IMR-90 (cell line): ENCODE measurements around the gene TMEM245. TPM values are rescaled to one million over a fixed set of nuclear protein-coding genes. Genes with fewer than 3 reads are reported as not detected.

Source experiments
- ATAC-seq: fragments of 200-7000 bp; cut with Tn5 transposase; 2 replicates; pipeline ENCODE4 v1.9.1; 2020; ENCODE audit warnings: low read depth, mild to moderate bottlenecking, moderate library complexity
- BruUV-seq: library from RNA; stranded (reverse); fragments of 400-500 nt; replicated peaks from 2 replicates; lab custom pipeline; 2021; lab: Mats Ljungman, UMichigan
- CTCF ChIA-PET: fragments of 300-600 bp; formaldehyde crosslinking; extraction: SDS; loops from one replicate; lab custom pipeline; 2021; ENCODE audit warnings: antibody characterized with exemption; lab: Yijun Ruan, JAX
- POLR2A ChIA-PET: fragments of 300-600 bp; sonication (Branson Sonifier 250); formaldehyde crosslinking; loops from one replicate; lab custom pipeline; 2022; ENCODE audit warnings: antibody characterized with exemption; ENCODE audit not compliant: unreplicated experiment; lab: Charles Lee
- DNase-seq: peaks from one replicate; pipeline ENCODE4 v3.0.0; 2013
- H2AFZ ChIP-seq: replicated peaks from 2 replicates; pipeline ENCODE3; 2013; ENCODE audit warnings: low read length, mild to moderate bottlenecking; ENCODE audit not compliant: poor library complexity
- H2AK5ac ChIP-seq: 2 replicates; pipeline ENCODE4 v1.6.1; 2013; ENCODE audit warnings: low read depth, low read length, inconsistent platforms
- H2AK9ac ChIP-seq: replicated peaks from 2 replicates; pipeline ENCODE3; 2013; ENCODE audit warnings: mild to moderate bottlenecking, low read depth, low read length, moderate library complexity; ENCODE audit not compliant: poor library complexity
- H2BK120ac ChIP-seq: 2 replicates; pipeline ENCODE4 v1.6.1; 2013; ENCODE audit warnings: low read depth, low read length, inconsistent platforms
- H2BK15ac ChIP-seq: 3 replicates; pipeline ENCODE4 v1.6.1; 2013; ENCODE audit warnings: low read depth, low read length, inconsistent platforms
- H2BK20ac ChIP-seq: 2 replicates; pipeline ENCODE4 v1.6.1; 2013; ENCODE audit warnings: low read depth, mild to moderate bottlenecking, inconsistent platforms, low read length, moderate library complexity
- H2BK5ac ChIP-seq: 2 replicates; pipeline ENCODE4 v1.6.1; 2013; ENCODE audit warnings: mild to moderate bottlenecking, low read depth, low read length, inconsistent platforms; ENCODE audit not compliant: poor library complexity, severe bottlenecking
- H3K14ac ChIP-seq: replicated peaks from 2 replicates; pipeline ENCODE4 v1.6.1; 2013; ENCODE audit warnings: low read depth, low read length, inconsistent platforms
- H3K18ac ChIP-seq: 2 replicates; pipeline ENCODE4 v1.6.1; 2013; ENCODE audit warnings: low read depth, low read length, control low read depth
- H3K23ac ChIP-seq: 2 replicates; pipeline ENCODE4 v1.6.1; 2013; ENCODE audit warnings: low read depth, low read length, inconsistent platforms
- H3K27ac ChIP-seq: 2 replicates; pipeline ENCODE4 v1.5.1; 2013; ENCODE audit warnings: mild to moderate bottlenecking, control low read depth, low read length; ENCODE audit not compliant: insufficient read depth
- H3K27me3 ChIP-seq: 2 replicates; pipeline ENCODE4 v1.6.1; 2013; ENCODE audit warnings: low read length; ENCODE audit not compliant: control insufficient read depth, insufficient read depth
- H3K36me3 ChIP-seq: 2 replicates; pipeline ENCODE4 v1.6.1; 2013; ENCODE audit warnings: low read length, mixed read lengths; ENCODE audit not compliant: control insufficient read depth, insufficient read depth
- H3K4ac ChIP-seq: 2 replicates; pipeline ENCODE4 v1.6.1; 2013; ENCODE audit warnings: low read depth, low read length, inconsistent platforms
- H3K4me1 ChIP-seq: 2 replicates; pipeline ENCODE4 v1.6.1; 2013; ENCODE audit warnings: low read length, mixed read lengths; ENCODE audit not compliant: control insufficient read depth, insufficient read depth
- H3K4me2 ChIP-seq: 2 replicates; pipeline ENCODE4 v1.6.1; 2013; ENCODE audit warnings: low read depth, mild to moderate bottlenecking, control low read depth, low read length, moderate library complexity
- H3K4me3 ChIP-seq: 2 replicates; pipeline ENCODE4 v1.5.1; 2013; ENCODE audit warnings: low read depth, mild to moderate bottlenecking, control low read depth, low read length, moderate library complexity; ENCODE audit not compliant: insufficient read depth
- H3K56ac ChIP-seq: 2 replicates; pipeline ENCODE4 v1.6.1; 2013; ENCODE audit warnings: low read length, inconsistent platforms; ENCODE audit not compliant: insufficient read depth; ENCODE audit errors: extremely low read depth
- H3K79me1 ChIP-seq, 2 experiments: 2 replicates each; pipeline ENCODE4 v1.6.1; 2013; ENCODE audit warnings: low read length in 2 of 2, inconsistent platforms in 1 of 2, low read depth in 1 of 2
- H3K9ac ChIP-seq: 2 replicates; pipeline ENCODE4 v1.6.1; 2013; ENCODE audit warnings: low read depth, low read length, control low read depth
- H3K9me1 ChIP-seq: 2 replicates; pipeline ENCODE4 v1.6.1; 2013; ENCODE audit warnings: low read length, inconsistent platforms; ENCODE audit not compliant: insufficient read depth
- H3K9me3 ChIP-seq: 2 replicates; pipeline ENCODE4 v1.6.1; 2013; ENCODE audit warnings: low read length; ENCODE audit not compliant: control insufficient read depth, insufficient read depth
- H4K20me1 ChIP-seq: 2 replicates; pipeline ENCODE4 v1.6.1; 2013; ENCODE audit warnings: low read length, inconsistent platforms; ENCODE audit not compliant: insufficient read depth
- H4K5ac ChIP-seq: 2 replicates; pipeline ENCODE4 v1.6.1; 2013; ENCODE audit warnings: mild to moderate bottlenecking, low read depth, low read length, control low read depth
- H4K8ac ChIP-seq, 2 experiments: 2 replicates each; pipeline ENCODE4 v1.6.1; 2013; ENCODE audit warnings: low read depth in 2 of 2, low read length in 2 of 2, control low read depth in 1 of 2, inconsistent platforms in 1 of 2
- H4K91ac ChIP-seq: 2 replicates; pipeline ENCODE4 v1.6.1; 2013; ENCODE audit warnings: low read depth, low read length, inconsistent platforms; ENCODE audit not compliant: insufficient read depth
- FOS ChIP-seq: fragments of 150-350 bp; IDR thresholded peaks from 2 replicates; pipeline ENCODE4 v1.6.1; 2016; ENCODE audit warnings: low read depth, low read length
- RAD21 ChIP-seq: IDR thresholded peaks from 2 replicates; pipeline ENCODE4 v1.6.1; 2012; ENCODE audit warnings: low read length, improper control_type of control experiment
- RCOR1 ChIP-seq: IDR thresholded peaks from 2 replicates; pipeline ENCODE4 v1.6.1; 2012; ENCODE audit warnings: mild to moderate bottlenecking, low read length, improper control_type of control experiment; ENCODE audit not compliant: insufficient replicate concordance
- WGBS, 2 experiments: methylation state at CpG; one replicate each; pipeline versions ENCODE4 v1.1.5 to v1.1.7; 2013; ENCODE audit warnings: missing lambda C conversion rate in 2 of 2; ENCODE audit not compliant: insufficient read length in 1 of 2; ENCODE audit errors: extremely low coverage in 2 of 2; 5-methylcytosine and 5-hydroxymethylcytosine counted together
- dilution Hi-C: fragments of 300-500 bp; cut with HindIII; formaldehyde crosslinking; loops from one replicate; pipeline ENCODE4 v1.14.3; 2018; ENCODE audit warnings: low sequenced_read_pairs; ENCODE audit not compliant: unreplicated experiment
- in situ Hi-C: fragments of 300-500 bp; cut with MboI; formaldehyde crosslinking; loops from 3 replicates; pipeline ENCODE4 v1.14.3; 2019; ENCODE audit warnings: low sequenced_read_pairs, inconsistent platforms, mixed read lengths
- intact Hi-C: fragments of 100-400 bp; cut with micrococcal nuclease; formaldehyde crosslinking; loops from 2 replicates; pipeline ENCODE4 v1.10.0; 2022
- polyA plus RNA-seq, 3 experiments: library from polyadenylated mRNA; depleted of rRNA; stranded (reverse); fragments of >200 nt; gene quantifications; 2 replicates each; pipeline ENCODE4 v1.2.3, GENCODE V29; 2012; ENCODE audit warnings: low replicate concordance in 1 of 3
- total RNA-seq: library from RNA; depleted of rRNA; stranded (reverse); fragments of >200 nt; gene quantifications from 2 replicates; pipeline ENCODE4 v1.2.3, GENCODE V29; 2012
- TF ChIP-seq, protein P1 (sequence below): conservative IDR thresholded peaks from 2 replicates; pipeline ENCODE4 v1.5.1; 2012; ENCODE audit warnings: mild to moderate bottlenecking, low read depth, low read length, improper control_type of control experiment
- TF ChIP-seq, protein P2 (sequence below): fragments of 150-350 bp; IDR thresholded peaks from 2 replicates; pipeline ENCODE4 v1.6.1; 2017; ENCODE audit warnings: mild to moderate bottlenecking, antibody characterized with exemption, low read length, low read depth

Gene TMEM245
- total and polyA plus RNA-seq, 2 of the 4 experiments (the other 2 are of a cell fraction) = 24.8 to 57.9 TPM

DNA sequence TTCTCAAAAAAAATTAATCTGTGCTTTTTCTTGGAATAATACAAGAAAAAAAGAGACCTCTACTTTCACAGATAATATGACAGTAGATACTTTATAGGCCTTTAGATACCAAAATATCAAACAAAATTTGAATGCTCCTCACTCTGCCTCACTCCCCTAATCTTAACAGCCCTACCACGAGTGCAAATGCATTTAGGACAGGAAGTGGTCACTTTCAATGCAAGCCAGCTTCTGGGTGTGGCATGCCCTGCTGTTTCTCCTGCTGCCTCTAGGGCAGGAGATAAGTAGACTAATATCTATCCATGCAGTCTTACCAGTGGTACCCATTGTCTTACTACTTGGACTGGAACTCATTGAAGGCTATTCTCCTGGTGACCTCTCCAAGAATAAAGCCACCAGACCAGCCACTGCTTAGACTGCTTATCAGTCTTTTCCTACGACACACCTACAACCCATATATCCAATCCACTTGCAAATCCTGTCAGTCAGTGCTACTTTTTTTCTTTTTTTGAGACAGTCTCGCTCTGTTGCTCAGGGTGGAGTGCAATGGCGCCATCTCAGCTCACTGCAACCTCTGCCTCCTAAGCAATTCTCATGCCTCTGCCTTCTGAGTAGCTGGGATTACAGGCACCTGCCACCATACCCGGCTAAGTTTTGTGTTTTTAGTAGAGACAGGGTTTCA, 24.3 kb upstream of the TMEM245 start:
- no peaks in the 10 kb centered on the region for H3K9me3 ChIP-seq
- no peak overlapping the region for H2BK20ac ChIP-seq
- no TSS peak for BruUV-seq
- ChIA-PET POLR2A (no interaction called here), CTCF (interaction anchor here (0.9 to 1.0 kb wide), 2 partner anchors 10 to 21 kb away, joined by 3 read pairs; no protein-coding TSS in a partner anchor)
- no peak overlapping the region for H2AFZ ChIP-seq
- no CpG with 5 or more reads among the region's 5 CpGs for WGBS, 2 experiments
- TF ChIP-seq RCOR1 = no peak
- TF ChIP-seq FOS = no peak
- TF ChIP-seq, protein P1, sequence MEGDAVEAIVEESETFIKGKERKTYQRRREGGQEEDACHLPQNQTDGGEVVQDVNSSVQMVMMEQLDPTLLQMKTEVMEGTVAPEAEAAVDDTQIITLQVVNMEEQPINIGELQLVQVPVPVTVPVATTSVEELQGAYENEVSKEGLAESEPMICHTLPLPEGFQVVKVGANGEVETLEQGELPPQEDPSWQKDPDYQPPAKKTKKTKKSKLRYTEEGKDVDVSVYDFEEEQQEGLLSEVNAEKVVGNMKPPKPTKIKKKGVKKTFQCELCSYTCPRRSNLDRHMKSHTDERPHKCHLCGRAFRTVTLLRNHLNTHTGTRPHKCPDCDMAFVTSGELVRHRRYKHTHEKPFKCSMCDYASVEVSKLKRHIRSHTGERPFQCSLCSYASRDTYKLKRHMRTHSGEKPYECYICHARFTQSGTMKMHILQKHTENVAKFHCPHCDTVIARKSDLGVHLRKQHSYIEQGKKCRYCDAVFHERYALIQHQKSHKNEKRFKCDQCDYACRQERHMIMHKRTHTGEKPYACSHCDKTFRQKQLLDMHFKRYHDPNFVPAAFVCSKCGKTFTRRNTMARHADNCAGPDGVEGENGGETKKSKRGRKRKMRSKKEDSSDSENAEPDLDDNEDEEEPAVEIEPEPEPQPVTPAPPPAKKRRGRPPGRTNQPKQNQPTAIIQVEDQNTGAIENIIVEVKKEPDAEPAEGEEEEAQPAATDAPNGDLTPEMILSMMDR = peak; percentile 21; the same call in 1 of the 2 replicates
- TF ChIP-seq, protein P2, sequence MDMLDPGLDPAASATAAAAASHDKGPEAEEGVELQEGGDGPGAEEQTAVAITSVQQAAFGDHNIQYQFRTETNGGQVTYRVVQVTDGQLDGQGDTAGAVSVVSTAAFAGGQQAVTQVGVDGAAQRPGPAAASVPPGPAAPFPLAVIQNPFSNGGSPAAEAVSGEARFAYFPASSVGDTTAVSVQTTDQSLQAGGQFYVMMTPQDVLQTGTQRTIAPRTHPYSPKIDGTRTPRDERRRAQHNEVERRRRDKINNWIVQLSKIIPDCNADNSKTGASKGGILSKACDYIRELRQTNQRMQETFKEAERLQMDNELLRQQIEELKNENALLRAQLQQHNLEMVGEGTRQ = no peak
- 0 out of 2 replicates have a peak, but pooled peaks have one; percentile 4 for TF ChIP-seq RAD21
- intact Hi-C loops = no loop called here
- peaks cover 8% of the 10 kb centered on the region for H3K27me3 ChIP-seq
- dilution Hi-C loops = no loop called here
- no peak overlapping the region for H4K5ac ChIP-seq
- in situ Hi-C loops = loop anchor here (5.0 kb wide), 1 partner anchor 48 kb away; no protein-coding TSS in a partner anchor
- DNase-seq (peak; percentile 13), ATAC-seq (no peak)
- no peak overlapping the region for H3K4ac ChIP-seq
- no peaks in the 10 kb centered on the region for H3K4me1 ChIP-seq
- H2BK15ac ChIP-seq = no peak overlapping the region
- no peak overlapping the region for H4K8ac ChIP-seq
- no peak overlapping the region for H3K4me3 ChIP-seq
- H3K79me1 ChIP-seq = no peaks in the 10 kb centered on the region
- H3K9me1 ChIP-seq = no peaks in the 10 kb centered on the region
- no peak overlapping the region for H3K9ac ChIP-seq
- H3K4me2 ChIP-seq = no peak overlapping the region
- no peak overlapping the region for H3K27ac ChIP-seq
- H2AK5ac ChIP-seq = no peak overlapping the region
- H2AK9ac ChIP-seq = no peak overlapping the region
- no peak overlapping the region for H3K18ac ChIP-seq
- no peak overlapping the region for H2BK120ac ChIP-seq
- no peaks in the 10 kb centered on the region for H4K20me1 ChIP-seq
- H4K91ac ChIP-seq = no peak overlapping the region
- H2BK5ac ChIP-seq = no peak overlapping the region
- no peaks in the 10 kb centered on the region for H3K36me3 ChIP-seq
- no peak overlapping the region for H3K23ac ChIP-seq
- no peak overlapping the region for H3K14ac ChIP-seq
- no peak overlapping the region for H3K56ac ChIP-seq
